Stimulated activated CD4-positive, alpha-beta T cell treated with anti-CD3 and anti-CD28 coated beads, Interleukin-2, amount 100 ng/mL, for 48 hours (primary cell): ENCODE data around the gene NNAT.
"Not testable (repeated sequence)": the region's sequence is repeated elsewhere in the genome, so short reads cannot be mapped to it uniquely, and the experiment has no call there.

ENCODE experiments used
- DNase-seq, 2 donors: peaks; one replicate each; pipeline ENCODE4 v3.0.0-alpha.2; 2020

The NNAT gene

GRCh38 chr20:37542281-37542680 is 21.2 kb downstream of the NNAT start:
- DNase-seq, result no peak

GRCh38 chr20:37543828-37544227 is 22.8 kb downstream of the NNAT start:
- DNase-seq, result no peak

DNA sequence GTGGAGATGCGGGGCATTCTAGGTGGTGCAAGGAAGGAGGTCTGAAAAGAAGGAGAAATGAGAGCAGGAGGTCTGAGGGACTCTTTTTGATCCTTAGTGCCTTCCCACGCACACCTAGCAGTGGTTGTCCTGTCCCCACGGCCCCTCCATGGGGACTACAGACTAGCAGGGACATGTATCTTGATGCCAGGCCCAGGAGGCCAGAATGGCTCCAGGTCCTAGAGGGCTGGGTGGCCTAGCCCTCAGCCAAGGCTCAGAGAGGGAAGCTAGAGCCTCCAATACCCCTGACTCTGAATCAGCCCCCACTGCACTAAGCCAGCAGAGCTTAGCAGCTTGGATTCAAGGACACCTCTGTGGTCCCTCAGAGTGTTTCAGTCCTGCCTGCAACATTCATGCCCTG is 23.3 kb downstream of the NNAT start:
- no peak for DNase-seq

GRCh38 chr20:37545516-37545915 is 24.5 kb downstream of the NNAT start:
- DNase-seq, result no peak

- DNase-seq, result no peak
Measured at GRCh38 chr20:37547912-37548311, 26.9 kb downstream of the NNAT start.

DNA sequence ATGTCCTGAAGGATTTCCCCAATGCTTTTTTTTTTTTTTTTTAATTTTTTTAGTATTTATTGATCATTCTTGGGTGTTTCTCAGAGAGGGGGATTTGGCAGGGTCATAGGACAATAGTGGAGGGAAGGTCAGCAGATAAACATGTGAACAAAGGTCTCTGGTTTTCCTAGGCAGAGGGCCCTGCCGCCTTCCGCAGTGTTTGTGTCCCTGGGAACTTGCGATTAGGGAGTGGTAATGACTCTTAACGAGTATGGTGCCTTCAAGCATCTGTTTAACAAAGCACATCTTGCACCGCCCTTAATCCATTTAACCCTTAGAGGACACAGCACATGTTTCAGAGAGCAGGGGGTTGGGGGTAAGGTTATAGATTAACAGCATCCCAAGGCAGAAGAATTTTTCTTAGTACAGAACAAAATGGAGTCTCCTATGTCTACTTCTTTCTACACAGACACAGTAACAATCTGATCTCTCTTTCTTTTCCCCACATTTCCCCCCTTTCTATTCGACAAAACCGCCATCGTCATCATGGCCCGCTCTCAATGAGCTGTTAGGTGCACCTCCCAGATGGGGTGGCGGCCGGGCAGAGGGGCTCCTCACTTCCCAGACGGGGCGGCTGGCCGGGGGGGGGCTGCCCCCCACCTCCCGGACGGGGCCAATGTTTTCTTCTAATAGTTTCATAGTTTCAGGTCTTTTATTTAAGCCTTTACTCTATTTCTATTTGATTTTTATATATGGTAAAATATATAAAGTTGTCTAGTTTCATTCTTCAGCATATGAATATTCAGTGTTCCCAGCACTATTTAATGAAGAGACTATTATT is 29.3 kb downstream of the NNAT start:
- DNase-seq, result not testable (repeated sequence)

DNA sequence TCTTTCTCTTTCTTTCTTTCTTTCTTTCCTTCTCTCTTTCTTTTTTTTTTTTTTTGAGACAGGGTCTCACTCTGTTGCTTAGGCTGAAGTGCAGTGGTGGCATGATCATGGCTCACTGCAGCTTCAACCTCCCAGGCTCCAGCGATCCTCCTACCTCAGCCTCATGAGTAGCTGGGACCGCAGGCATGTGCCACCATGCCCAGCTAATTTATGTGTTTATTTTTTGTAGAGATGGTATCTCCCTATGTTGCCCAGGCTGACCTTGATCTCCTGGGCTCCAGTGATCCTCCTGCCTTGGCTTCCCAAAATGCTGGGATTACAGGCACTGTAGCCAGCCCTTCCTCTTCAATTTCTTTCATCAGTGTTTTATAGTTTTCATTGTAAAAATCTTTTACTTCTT is 30.6 kb downstream of the NNAT start:
- not testable (repeated sequence) for DNase-seq

DNA sequence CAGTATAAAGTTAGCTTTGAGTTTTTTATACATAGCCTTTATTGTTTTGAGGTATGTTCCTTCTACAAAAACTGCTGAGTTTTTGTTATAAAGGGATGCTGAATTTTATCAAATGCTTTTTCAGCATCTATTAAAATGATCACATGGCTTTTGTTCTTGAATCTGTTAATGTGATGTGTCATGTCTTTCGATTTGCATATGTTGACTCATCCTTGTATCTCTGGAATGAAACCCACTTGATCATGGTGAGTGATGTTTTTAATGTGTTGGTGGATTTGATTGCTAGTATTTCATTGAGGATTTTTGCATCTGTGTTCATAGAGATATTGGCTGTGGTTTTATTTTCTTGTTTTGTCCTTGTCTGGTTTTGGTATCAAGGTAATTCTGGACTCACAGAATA is 31.4 kb downstream of the NNAT start:
- no peak for DNase-seq

- DNase-seq, result not testable (repeated sequence)
Measured at GRCh38 chr20:37554721-37555298, 33.8 kb downstream of the NNAT start.

DNA sequence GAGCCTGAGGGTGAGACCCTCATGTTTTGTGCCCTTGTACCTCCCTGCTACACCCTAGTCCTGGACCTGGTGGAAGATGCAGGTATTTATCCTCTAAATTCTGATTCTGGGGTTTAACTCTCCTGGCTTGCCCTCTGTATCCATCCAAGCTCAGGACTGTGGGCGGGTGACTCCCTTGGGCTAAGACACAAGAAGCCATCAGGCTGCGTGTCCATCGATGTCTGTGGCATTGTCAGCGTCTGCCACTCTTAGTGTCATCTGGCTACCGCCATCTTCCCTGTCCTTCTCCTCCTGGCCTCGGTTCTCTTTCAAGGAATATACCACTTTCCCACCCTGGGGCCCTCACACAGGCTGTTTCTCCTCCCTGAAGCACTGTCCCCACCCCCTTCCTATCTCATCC is 35.5 kb downstream of the NNAT start:
- no peak for DNase-seq

GRCh38 chr20:37558306-37558705 is 37.3 kb downstream of the NNAT start:
- no peak for DNase-seq

- DNase-seq, result no peak
Measured at GRCh38 chr20:37558779-37559178, 37.7 kb downstream of the NNAT start.

DNA sequence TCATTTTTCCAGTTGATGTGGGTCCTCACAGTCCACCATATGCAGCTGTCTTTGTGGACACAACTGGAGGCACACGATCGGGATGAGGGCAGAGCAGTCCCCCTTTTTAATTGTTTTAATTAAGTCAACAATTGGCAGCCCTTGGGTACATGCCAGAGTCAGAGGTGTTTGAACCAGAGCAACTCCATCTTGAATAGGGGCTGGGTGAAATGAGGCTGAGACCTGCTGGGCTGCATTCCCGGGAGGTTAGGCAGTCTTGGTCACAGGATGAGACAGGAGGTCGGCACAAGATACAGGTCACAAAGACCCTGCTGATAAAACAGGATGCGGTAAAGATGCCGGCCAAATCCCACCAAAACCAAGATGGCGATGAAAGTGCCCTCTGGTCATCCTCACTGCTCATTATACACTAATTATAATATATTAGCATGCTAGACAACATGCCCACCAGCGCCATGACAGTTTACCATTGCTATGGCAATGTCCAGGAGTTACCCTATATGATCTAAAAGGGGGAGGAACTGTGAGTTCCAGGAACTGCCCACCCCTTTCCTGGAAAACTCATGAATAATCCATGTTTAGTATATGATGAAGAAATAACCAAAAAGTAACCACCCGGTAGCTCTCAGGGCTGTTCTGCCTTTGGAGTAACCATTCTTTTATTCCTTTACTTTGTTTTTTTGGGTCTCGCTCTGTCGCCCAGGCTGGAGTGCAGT is 38.4 kb downstream of the NNAT start:
- no peak for DNase-seq

- DNase-seq, result no peak
Measured at GRCh38 chr20:37560629-37561028, 39.6 kb downstream of the NNAT start.

DNA sequence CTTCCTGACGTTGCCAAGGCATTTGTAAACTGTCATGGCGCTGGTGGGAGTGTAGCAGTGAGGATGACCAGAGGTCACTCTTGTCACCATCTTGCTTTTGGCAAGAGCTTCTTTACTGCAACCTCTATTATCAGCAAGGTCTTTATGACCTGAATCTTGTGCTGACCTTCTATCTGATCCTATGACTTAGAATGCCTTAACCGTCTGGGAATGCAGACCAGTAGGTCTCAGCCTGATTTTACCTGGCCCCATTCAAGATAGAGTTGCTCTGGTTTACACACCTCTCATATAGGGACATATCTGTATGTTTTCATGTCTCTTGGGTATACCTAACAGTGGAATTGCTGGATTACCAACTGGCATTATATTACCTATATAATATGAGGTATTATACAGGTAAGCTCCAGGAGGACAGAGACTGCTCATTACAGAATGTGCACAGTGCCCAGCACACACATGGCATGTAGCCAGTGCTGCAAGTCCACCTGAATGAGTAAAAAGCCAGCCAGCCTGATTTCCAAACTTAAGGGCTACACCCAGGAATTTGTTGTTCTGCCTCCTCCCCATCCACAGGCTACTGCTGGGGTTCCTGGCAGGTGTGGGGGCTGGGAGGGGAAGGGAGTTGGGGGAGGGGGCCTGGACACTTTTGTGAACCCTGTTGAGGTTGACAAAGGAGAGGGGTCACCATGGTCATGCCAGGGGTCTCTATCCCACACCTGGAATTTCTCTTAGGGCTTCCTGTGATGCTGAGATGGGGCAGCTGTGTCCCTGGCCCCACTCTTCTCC is 41.8 kb downstream of the NNAT start:
- DNase-seq, result no peak

GRCh38 chr20:37564016-37564387 is 43.0 kb downstream of the NNAT start:
- DNase-seq, result no peak

GRCh38 chr20:37564388-37565133 is 43.5 kb downstream of the NNAT start:
- DNase-seq, result peak; percentile 47 to 60

GRCh38 chr20:37565134-37565811 is 44.2 kb downstream of the NNAT start:
- DNase-seq, result no peak

GRCh38 chr20:37566590-37567330 is 45.7 kb downstream of the NNAT start:
- DNase-seq, result no peak

- DNase-seq, result no peak
Measured at GRCh38 chr20:37567331-37567665, 46.2 kb downstream of the NNAT start.
